Measurements from ENCODE around the gene CHD3.

The CHD3 gene

GRCh38 chr17:7932949-7933348 lies 44.4 kb downstream of the CHD3 start:
- Histone ChIP-seq H3K27me3 (ENCODE audit: insufficient read depth, poor library complexity, severe bottlenecking) (no peaks in the 10 kb centered on the region), H3K4me3 (replicated peaks; ENCODE audit: insufficient read depth, low read length) (peak overlapping the region; percentile 61), H3K27ac (replicated peaks) (peak overlapping the region; percentile 89)
- no peak for TF ChIP-seq SPI1 (IDR thresholded peaks at IDR 0.05; ENCODE audit: borderline replicate concordance, low read depth)
- TF ChIP-seq REST (IDR thresholded peaks at IDR 0.05; ENCODE audit: insufficient replicate concordance, low read depth), result no peak
- no peak for TF ChIP-seq GABPA (IDR thresholded peaks at IDR 0.05; ENCODE audit: low read depth)
- TF ChIP-seq POLR2AphosphoS5 (IDR thresholded peaks at IDR 0.05; ENCODE audit: low read depth), result no peak
- TF ChIP-seq, protein P1, sequence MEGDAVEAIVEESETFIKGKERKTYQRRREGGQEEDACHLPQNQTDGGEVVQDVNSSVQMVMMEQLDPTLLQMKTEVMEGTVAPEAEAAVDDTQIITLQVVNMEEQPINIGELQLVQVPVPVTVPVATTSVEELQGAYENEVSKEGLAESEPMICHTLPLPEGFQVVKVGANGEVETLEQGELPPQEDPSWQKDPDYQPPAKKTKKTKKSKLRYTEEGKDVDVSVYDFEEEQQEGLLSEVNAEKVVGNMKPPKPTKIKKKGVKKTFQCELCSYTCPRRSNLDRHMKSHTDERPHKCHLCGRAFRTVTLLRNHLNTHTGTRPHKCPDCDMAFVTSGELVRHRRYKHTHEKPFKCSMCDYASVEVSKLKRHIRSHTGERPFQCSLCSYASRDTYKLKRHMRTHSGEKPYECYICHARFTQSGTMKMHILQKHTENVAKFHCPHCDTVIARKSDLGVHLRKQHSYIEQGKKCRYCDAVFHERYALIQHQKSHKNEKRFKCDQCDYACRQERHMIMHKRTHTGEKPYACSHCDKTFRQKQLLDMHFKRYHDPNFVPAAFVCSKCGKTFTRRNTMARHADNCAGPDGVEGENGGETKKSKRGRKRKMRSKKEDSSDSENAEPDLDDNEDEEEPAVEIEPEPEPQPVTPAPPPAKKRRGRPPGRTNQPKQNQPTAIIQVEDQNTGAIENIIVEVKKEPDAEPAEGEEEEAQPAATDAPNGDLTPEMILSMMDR (IDR thresholded peaks at IDR 0.05; ENCODE audit: insufficient read depth, low read length), result no peak
- DNase-seq (ENCODE audit: low read depth in 1 of 2, low spot score in 1 of 2), result peak; percentile 29 to 33

DNA sequence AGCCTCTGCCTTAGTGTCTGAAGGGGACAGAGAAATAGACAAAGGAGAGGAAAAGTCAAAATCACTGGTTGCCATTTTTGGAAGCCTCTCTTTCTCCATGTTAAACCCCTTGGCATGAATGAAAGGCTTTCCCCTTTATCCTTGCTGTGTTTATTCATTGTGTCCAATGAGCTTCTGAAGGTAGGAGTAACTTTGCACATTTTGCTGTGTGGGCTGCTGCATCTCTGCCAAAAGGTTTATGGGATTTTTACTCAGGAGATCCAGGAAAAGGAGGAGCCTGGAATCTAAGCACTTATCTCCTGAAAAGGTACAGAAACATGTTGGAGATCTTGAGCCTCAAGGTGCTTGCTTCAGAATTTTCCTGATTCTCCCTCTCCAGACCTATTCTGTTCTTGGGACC lies 47.3 kb downstream of the CHD3 start:
- no peak for DNase-seq (ENCODE audit: low read depth in 1 of 2, low spot score in 1 of 2)
- no peak overlapping the region for H3K27ac ChIP-seq (replicated peaks)
- no peaks in the 10 kb centered on the region for H3K27me3 ChIP-seq (ENCODE audit: insufficient read depth, poor library complexity, severe bottlenecking)
- no peak overlapping the region for H3K4me3 ChIP-seq (replicated peaks; ENCODE audit: insufficient read depth, low read length)
- TF ChIP-seq POLR2AphosphoS5 (IDR thresholded peaks at IDR 0.05; ENCODE audit: low read depth), result no peak
- no peak for TF ChIP-seq SPI1 (IDR thresholded peaks at IDR 0.05; ENCODE audit: borderline replicate concordance, low read depth)
- no peak for TF ChIP-seq REST (IDR thresholded peaks at IDR 0.05; ENCODE audit: insufficient replicate concordance, low read depth)
- TF ChIP-seq, protein P1 (IDR thresholded peaks at IDR 0.05; ENCODE audit: insufficient read depth, low read length), result no peak
- TF ChIP-seq GABPA (IDR thresholded peaks at IDR 0.05; ENCODE audit: low read depth), result no peak

DNA sequence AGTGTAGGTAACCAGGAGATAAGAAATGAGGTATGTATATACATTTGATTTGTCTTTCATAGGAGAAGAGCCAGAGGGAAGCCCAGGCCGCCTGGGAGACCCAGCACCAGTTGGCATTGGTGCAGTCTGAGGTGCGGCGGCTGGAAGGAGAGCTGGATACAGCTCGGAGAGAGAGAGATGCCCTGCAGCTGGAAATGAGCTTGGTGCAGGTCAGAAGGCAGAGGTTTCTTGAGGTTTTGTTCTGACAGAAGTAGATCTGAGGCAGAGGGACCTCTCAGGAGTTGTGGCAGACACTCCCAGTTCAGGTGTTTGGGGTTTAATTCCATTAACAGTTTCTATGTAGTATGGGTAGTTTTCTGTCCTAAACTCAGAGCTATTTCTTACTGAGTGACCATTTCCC lies 51.4 kb downstream of the CHD3 start:
- DNase-seq (ENCODE audit: low read depth in 1 of 2, low spot score in 1 of 2), result no peak
- H3K27me3 ChIP-seq (ENCODE audit: insufficient read depth, poor library complexity, severe bottlenecking), result no peaks in the 10 kb centered on the region

More for the DNA sequence above, 51.4 kb downstream of the CHD3 start:
- Histone ChIP-seq H3K27ac (replicated peaks) (no peak overlapping the region), H3K4me3 (replicated peaks; ENCODE audit: insufficient read depth, low read length) (no peak overlapping the region)
- no peak for TF ChIP-seq POLR2AphosphoS5 (IDR thresholded peaks at IDR 0.05; ENCODE audit: low read depth)
- no peak for TF ChIP-seq REST (IDR thresholded peaks at IDR 0.05; ENCODE audit: insufficient replicate concordance, low read depth)
- TF ChIP-seq, protein P1 (IDR thresholded peaks at IDR 0.05; ENCODE audit: insufficient read depth, low read length), result no peak
- TF ChIP-seq GABPA (IDR thresholded peaks at IDR 0.05; ENCODE audit: low read depth), result no peak
- no peak for TF ChIP-seq SPI1 (IDR thresholded peaks at IDR 0.05; ENCODE audit: borderline replicate concordance, low read depth)

Data from HL-60 (cell line).